Umbilical cord (tissue), 2 donors: ENCODE measurements around the gene SRD5A2. TPM values are rescaled to one million over a fixed set of nuclear protein-coding genes. Genes with fewer than 3 reads are reported as not detected.

ENCODE experiments used
- DNase-seq: peaks from one replicate; pipeline ENCODE4 v3.0.0-alpha.2; 2015; ENCODE audit warnings: low spot score
- total RNA-seq: library from RNA; depleted of rRNA; stranded (reverse); fragments of >200 nt; gene quantifications from one replicate; pipeline ENCODE4 v1.2.3, GENCODE V29; 2014; ENCODE audit warnings: low replicate concordance; ENCODE audit not compliant: insufficient read depth

SRD5A2 gene, protein sequence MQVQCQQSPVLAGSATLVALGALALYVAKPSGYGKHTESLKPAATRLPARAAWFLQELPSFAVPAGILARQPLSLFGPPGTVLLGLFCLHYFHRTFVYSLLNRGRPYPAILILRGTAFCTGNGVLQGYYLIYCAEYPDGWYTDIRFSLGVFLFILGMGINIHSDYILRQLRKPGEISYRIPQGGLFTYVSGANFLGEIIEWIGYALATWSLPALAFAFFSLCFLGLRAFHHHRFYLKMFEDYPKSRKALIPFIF
- 0.72 TPM for total RNA-seq

DNA sequence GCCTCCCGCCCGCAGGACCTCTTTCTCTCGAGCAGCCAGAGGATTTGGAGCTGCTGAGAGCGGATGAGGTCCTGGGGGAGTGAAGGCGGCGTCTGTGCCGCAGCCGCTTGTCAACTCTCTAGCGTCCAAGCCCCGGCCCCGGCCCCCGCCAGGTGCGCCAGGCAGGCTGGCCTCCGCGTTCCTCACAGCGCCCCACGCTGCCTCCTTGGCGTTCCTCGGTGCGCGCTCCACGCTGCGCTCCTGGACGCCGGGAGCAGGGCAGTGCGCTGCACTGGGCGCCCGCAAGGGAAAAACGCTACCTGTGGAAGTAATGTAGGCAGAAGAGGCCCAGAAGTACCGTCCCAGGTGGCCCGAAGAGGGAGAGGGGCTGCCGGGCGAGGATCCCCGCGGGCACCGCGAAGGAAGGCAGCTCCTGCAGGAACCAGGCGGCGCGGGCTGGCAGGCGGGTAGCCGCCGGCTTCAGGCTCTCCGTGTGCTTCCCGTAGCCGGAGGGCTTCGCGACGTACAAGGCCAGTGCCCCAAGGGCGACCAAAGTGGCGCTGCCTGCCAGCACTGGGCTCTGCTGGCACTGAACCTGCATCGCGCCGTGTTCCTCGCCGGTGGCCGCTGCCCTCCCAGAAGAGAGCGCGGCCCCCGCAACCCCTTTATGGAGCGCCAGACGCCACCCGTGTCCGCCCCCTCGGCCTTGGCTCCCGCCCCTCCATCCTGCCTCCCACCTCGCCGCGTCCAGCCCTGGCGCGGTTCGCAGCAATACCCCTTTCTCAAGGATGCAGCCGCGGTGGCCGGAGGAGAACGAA lies at the start of gene SRD5A2:
Gene SRD5A2, minus strand, starts transcription at position 618 of the 797 bp plus-strand sequence. Its CDS starts 38 bp downstream, at position 580.
- DNase-seq: no peak

DNA sequence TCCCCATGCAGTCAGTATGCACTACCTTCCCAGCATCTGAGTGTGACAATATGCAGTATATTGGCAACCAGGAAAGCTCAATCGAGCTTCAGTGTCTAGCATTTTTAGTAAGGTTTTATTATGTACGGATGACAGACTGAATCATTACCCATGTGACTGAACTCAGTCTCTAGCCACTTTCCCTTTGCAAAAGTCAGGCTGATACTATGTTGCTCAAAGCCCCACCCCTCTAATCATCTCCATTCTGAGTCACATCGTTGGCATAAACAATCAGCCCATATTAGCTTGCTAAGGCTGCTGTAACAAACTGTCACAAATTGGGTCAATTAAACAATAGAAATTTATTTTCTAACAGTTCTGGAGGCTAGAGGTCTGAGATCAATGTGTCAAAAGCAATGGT lies 25.8 kb upstream of the SRD5A2 start:
- no peak for DNase-seq

DNA sequence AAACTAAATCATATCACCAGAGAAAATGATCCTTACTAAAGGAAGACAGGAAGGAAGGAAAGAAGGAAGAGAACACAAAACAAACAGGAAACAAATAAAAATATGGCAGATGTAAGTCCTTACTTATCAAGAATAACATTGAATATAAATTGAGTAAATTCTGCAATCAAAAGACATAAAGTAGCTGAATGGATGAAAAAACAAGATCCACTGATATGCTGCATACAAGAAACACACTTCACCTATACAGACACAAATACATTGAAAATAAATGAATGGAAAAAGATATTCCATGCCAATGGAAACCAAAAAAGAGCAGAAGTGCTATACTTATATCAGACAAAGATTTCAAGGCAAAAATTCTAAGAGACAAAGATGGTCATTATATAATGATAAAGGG lies 18.0 kb upstream of the SRD5A2 start:
- DNase-seq: no peak

DNA sequence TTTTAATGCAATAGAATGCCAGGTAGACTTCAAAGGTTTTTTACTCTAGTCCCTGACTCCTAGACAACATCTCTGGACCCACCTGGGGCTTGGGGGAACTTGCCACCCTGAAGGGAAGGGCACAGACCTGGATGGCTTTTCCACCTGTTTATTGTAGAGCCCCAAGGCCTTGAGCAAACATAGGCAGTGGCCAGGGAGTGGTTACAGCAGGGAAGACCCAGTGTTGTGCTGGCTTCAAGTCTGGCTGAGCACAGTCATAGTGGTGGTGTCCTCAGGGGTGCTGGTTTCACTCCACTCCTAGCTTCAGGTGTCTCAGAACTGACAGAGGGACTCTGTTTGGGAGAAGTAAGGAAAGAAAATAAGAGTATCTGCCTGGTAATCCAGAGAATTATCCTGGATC lies 5.5 kb upstream of the SRD5A2 start:
- no peak for DNase-seq

DNA sequence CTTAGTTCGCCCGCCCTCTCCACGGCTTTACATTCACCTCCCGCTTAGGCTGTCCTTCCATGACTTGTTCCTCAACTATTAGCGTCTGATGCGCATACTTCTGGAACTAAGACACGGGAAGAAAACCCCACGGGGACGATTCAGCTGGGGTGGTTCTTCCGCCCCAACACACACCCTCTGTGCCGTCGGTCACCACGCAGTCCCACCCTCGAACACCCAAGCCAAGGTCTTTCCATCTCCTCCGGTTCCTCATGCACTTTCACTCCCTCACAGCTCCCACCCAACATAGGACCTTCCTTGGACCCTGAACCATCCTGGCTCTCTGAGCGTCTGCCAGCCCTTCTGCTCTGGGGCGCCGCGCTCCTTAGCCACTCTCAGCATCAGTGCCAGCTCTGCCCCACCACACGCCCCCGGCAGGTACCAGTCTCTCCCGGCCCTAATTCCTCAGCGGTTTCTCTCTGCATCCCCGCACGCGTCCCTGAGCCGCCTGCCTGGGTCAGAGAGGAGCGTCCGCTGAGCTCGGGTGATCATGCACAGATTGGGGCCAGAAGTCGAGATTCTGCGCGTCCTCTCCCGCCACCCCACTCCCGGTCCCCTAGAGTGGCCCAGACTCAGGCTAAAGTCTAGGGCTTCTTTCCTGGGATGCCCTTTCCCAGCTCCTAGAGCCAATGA lies 522 bp upstream of the SRD5A2 start:
- DNase-seq: no peak

DNA sequence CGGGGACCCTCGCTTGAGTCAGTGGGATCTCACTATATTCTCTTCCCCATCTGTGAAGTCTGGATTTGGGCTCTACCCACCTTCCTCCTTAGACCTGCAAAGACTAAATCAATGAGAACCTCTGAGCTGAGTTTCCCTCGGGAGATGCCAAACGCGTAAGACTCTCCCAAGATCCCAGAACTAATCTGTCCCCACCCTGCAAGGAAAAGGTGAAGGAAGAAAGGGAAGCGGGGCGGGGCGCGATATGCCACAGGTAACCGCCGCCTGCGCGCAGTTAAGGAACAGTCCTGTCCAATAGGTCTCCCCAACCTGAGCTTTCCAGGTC lies 780 bp downstream of the SRD5A2 start:
- no peak for DNase-seq

DNA sequence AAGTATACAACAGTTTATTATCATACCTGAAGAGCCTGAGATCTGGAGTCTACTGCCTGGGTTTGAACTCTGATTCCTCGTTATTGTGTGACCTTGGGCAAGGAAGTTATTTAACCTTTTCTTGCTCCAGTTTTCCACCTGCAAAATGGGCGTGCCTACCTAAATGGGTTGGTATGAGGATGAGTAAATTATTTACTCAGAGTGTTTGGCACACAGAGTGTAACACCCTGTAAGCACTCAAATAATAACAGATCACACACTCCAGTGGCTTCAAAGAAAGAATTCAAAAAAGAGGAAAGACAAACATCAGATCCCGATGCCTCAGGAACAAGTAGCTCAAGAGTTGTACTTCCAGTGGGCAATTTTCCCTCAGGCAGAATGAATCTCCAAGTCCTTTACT lies 2.4 kb downstream of the SRD5A2 start:
- no peak for DNase-seq

DNA sequence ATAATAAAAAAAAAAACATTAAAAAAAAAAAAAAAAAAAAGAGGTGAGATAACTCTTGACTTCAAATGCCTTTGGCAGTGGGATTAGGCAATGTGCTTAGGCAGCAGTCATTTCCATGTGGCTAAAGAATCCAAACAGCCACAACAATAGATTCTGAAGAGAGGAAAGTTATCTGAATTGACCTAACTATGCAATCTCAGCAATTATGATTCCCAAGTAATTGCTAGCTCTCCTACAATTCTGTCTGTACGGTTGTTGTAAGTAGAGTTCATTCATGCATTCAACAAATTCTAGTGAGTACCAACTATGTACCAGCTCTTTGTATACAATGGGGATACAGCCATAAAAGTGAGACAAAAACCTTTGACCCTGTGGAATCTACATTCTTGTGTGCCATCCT lies 3.6 kb downstream of the SRD5A2 start:
- no peak for DNase-seq

DNA sequence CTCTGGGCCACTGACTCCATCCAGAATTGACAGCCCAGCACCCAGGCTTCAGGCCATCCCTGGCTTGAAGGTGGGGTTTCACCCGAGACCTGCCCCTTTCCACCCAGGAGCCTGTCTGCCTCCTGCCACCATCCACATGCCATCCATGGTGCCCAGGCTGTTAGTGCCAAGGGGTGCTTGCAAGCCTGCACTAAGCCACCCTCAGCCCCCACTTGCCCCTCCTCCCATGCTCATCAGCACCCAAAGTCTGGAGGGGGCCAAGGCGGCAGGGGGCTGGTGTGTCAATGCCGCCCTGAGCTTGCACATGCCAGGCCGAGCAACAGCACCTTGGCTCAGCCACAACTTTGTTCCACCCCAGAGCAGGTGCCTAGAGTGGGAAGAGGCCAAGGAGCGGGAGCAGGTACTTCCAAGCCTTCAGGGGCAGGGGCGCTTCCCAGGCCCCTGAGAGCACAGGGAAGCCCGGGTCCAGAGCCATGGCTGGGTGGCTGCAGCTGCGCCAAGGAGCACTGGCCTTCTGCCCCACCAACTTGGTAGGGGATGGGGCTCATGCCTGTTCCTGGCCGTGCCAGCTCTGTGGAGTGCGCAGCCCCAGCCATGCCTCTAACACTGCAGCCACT lies 12.0 kb downstream of the SRD5A2 start:
- DNase-seq: no peak

DNA sequence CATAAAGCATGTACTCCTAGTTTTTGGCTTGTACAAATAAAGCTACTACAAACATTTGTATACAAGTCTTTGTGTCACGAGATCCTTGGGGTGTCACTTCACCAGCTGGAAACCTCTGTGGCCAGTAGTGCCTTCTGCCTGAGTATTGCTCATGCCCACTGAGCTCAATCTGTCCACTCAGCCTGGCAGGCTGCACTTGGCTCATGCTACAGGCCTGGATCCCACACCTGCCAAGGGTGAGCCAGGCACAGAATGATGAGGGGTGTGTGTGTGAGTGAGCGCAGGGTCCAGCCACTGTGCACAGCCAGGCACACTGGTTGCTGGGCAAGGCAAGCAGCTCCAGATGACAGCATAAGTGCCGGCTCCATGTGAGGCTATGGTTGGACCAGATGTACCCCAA lies 13.1 kb downstream of the SRD5A2 start:
- no peak for DNase-seq

DNA sequence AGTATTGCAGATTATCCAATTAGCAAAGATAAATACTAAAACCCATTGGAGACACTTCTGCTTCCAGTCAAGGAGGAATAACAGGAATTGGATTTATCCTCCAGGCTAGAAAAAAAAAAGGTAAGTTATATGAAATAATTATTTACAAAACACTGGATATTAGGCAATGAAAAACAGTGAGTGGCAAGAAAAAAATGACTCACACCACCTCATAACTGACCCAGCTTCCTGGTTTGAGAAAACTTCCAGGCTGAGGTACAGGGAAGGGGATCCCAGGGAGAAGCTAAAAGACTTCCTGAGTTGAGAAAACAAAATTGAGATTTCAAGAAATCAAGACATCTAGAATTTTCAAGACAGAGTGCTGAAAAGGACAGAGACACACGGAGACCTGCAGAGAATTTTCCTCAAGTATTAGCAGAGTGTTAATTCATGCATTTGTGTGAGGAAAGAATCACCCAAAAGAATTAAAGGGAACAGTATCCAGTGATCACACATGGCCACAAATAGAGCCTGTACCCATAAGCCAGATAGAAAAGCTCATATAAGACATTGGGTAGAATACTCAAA lies 17.4 kb downstream of the SRD5A2 start:
- no peak for DNase-seq

DNA sequence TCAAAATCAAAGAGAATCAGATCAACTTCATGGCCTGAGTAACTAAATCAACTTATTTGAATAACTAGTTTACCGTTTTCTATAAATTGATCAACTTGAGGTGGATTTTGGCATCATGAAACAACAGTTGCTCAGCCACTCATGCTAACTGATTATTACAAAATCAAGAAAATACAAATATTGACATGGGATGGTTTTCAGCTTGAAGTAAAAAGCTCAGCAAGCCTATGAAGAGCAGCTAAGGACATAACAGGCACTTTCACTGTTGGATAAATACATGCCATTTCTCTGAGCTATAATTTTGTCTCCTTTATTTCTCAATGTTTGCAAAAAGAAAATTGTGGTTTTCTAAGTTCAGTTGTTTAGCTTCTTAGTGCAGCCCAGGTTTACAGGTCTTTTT lies 18.9 kb downstream of the SRD5A2 start:
- no peak for DNase-seq

DNA sequence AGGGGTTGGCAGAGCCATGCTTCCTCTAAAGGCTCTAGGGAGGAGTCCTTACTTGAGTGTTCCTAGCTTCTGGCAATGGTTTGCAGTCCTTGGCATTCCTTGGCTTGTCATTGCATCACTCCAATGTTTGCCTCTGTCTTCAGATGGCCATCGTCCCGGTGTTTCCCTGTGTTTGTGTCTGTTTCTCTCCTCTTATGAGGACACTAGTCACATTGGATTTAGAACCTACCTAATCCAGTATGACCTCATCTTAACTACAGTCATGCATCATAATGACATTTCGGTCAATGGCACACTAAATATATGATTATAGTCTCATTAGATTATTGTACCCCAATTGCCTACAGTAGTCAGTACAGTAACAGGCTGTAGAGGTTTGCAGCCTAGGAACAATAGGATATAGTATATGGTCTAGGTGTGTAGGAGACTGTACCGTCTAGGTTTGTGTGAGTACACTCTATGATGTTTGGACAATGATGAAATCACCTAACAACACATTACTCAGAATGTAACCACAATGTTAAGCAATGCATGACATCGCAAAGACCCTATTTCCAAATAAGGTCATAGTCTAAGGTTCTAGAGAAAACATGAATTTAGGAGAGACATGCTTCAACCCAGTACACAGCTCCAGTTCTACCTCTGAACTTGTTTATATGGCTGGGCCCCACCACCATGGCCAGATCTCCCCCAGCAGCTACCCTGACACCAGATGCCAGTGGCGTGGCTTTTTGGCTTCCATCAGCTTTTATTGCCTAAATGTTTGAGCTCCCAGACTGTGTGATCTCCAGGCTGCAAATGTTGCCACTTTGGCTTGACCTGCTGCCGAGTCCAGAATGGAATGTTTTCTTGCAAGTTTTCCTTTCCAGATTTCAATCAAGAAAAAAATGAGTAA lies 22.1 kb downstream of the SRD5A2 start:
- DNase-seq: no peak

DNA sequence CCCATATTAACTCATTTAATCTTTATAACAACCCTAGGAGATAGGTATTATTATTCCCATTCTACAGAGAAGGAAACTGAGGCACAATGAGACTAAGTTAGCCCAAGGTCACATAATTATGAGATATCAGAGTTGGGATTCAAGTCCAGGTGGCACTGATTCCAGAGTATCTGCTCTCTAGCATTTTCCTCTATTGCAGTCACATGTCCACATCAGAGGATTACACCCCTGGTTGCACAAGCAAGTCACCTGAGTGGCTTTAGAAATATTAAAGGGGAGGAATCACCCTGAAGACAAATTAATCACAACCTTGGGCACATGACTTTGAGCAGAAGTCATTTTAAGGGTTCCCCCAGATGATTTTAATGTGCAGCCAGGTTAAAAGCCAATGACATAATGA lies 23.8 kb downstream of the SRD5A2 start:
- no peak for DNase-seq

DNA sequence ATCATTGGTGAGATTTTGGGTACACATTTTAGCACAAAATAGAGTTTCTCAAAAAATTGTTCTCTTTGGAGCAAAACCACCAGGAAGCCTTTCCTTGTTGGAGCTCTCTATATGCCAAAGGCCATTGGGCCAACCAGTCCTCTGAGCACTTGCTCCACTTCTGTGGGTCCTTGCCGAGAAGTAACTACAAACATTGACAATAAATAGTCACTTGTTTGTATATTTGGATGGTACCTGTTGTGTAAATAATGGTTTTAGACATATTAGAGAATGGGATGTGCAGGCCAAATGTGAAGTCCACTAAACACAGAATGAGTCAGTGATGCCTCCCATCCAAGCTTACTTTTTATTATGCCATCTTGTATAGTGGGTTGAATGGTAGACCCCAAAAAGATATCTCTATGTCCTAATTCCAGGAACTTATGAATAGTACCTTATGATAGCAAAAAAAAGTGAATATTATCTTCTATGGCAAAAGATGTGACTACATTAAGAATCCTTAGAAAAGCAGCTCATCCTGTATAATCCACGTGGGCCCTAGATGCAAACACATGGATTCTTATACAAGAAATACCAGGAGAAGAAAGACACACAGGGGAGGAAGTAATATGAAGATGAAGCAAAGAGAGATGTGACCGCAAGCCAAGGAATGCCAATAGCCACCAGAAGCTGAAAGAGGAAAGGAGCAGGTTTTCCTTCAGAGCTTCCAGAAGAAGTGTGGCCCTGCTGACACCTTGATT lies 24.6 kb downstream of the SRD5A2 start:
- no peak for DNase-seq

DNA sequence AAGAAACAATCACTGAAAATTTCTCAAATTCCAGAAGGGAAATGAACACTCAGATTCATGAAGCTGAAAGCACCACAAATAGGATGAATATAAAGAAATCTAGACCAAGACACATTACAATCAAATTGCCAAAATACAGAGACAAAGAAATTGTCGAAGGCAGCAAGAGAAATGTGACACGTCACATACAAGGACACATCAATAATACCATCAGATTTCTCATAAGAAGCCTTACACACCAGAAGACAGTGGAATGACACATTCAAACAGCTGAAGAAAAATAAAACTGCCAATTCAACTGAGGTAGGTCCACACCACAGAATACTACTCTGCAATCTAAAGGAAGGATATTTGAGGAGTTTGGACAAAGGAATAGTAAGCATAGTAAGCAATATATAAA lies 27.4 kb downstream of the SRD5A2 start:
- no peak for DNase-seq

DNA sequence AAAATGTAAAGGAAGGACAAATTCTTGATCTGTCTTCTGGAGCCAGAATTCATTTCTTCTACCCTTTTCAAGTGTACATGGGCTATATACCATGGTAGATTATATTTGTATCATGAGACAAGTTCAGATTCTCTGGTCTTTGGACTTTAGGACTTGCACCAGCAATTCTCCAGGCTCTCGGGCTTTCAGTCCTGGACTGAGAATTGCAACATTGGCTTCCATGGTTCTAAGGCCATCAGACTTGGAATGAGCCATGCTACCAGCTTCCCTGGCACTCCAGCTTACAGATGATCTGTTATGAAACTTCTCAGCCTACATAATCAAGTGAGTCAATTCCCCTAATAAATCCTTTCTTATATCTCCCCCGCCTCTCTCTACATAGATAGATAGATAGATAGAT lies 33.3 kb downstream of the SRD5A2 start:
- DNase-seq: no peak

DNA sequence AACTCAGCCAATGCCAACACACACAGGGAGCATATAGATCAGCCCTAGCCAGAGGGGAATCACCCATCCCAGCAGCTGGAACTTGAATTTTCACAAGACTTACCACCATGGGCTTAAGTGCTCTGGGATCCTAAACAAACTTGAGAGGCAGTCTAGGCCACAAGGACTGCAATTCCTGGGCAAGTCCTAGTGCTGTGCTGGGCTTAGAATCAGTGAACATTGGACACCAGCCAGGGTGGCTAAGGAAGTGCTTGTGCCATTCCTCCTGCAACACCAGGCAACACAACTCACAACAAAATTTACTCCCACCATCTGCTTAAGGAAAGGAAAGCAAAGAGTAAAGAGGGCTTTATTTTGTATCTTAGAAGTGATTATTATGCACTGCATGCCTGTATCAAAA lies 38.9 kb downstream of the SRD5A2 start:
- DNase-seq: no peak

DNA sequence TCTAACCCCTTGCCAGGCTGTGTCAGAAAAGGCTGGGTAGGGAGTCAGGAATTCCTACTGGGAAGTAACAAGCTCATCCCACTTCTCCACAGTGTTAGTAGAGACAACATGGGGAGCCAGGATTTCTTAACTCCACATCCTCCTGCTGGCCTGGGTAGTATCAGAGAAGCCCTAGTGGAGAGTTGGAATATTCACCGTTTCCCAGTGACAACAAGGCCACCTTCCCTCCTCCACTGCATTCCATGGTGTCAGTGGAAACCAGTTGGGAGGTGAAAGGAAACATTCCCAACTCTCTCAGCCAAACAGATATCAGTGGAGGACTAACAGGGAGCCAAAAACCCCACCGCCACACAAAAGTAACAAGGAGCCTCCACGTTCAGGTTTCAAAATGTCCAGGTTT lies 41.2 kb downstream of the SRD5A2 start:
- no peak for DNase-seq

DNA sequence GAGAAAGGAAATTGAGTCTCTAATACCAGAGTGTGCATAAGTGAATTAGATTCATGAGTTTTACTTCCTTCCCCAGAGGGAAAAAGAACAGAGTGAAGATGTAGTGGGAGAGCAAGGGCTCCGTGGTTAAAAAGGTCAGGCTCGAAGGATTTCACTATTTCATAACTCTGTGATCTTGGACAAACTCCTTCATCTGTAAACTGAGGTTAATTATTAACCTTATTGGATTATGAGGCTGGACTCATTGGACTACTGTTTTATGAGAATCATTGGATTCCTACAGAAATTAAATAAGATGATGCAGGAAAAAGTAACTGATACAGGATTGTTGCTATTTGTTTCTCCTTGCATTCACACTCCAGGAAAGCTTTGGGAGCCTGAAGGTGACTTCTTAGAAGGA lies 45.0 kb downstream of the SRD5A2 start:
- DNase-seq: no peak
